HepG2 (cell line): ENCODE measurements around the gene ADI1. TPM values are rescaled to one million over a fixed set of nuclear protein-coding genes. Genes with fewer than 3 reads are reported as not detected.

ENCODE experiments used
- ARID3A ChIP-seq: IDR thresholded peaks from 2 replicates; pipeline ENCODE4 v1.6.1; 2012; ENCODE audit warnings: low read depth, low read length, improper control_type of control experiment
- MXD4 ChIP-seq: IDR thresholded peaks from 2 replicates; pipeline ENCODE4 v1.6.1; 2016; ENCODE audit warnings: mild to moderate bottlenecking, missing biosample characterization, missing genetic modification reagents
- TBX3 ChIP-seq: fragments of 450-650 bp; IDR thresholded peaks from 2 replicates; pipeline ENCODE4 v1.6.1; 2017; ENCODE audit warnings: antibody characterized with exemption, mild to moderate bottlenecking, inconsistent platforms, borderline replicate concordance
- TFAP4 ChIP-seq: sonication (generic); IDR thresholded peaks from 2 replicates; pipeline ENCODE4 v1.6.1; 2016; ENCODE audit warnings: low read depth, borderline replicate concordance
- ZBTB33 ChIP-seq: sonication (generic); formaldehyde crosslinking; IDR thresholded peaks from 2 replicates; pipeline ENCODE4 v1.4.0; 2020; ENCODE audit warnings: missing genetic modification reagents
- ZNF138 ChIP-seq: sonication (generic); formaldehyde crosslinking; IDR thresholded peaks from 2 replicates; pipeline ENCODE4 v1.5.0; 2020; ENCODE audit warnings: mild to moderate bottlenecking, low read depth, missing genetic modification reagents
- ZNF276 ChIP-seq: sonication (generic); formaldehyde crosslinking; IDR thresholded peaks from 2 replicates; pipeline ENCODE4 v1.4.0; 2020; ENCODE audit warnings: mild to moderate bottlenecking, low read depth, missing genetic modification reagents
- ZNF552 ChIP-seq: sonication (generic); formaldehyde crosslinking; IDR thresholded peaks from 2 replicates; pipeline ENCODE4 v1.9.0; 2022; ENCODE audit warnings: missing genetic modification reagents, mild to moderate bottlenecking, borderline replicate concordance
- polyA plus RNA-seq, 8 experiments: library from polyadenylated mRNA; depleted of rRNA in 3 of 8; stranded (reverse) in 7 of 8; unstranded in 1 of 8; fragments of >200 nt; fragmentation: Illumina TruSeq in 4 of 8; extraction: Trizol in 4 of 8; gene quantifications; 2 replicates each; pipeline versions ENCODE4 v1.2.1 to v1.2.3, GENCODE V29; 2011 to 2016; ENCODE audit warnings: low read depth in 4 of 8, missing spikeins in 1 of 8, mixed read lengths in 1 of 8; ENCODE audit not compliant: insufficient read depth in 1 of 8
- total RNA-seq, 5 experiments: library from RNA; depleted of rRNA; stranded (reverse); fragments of >200 nt; fragmentation: Illumina TruSeq; extraction: Trizol; gene quantifications; 2 replicates each; pipeline ENCODE4 v1.2.3, GENCODE V29; 2016; ENCODE audit warnings: low read depth in 1 of 5
- TF ChIP-seq, protein P1 (sequence below): sonication (generic); formaldehyde crosslinking; IDR thresholded peaks from 2 replicates; pipeline ENCODE4 v1.9.0; 2021; ENCODE audit warnings: missing genetic modification reagents, borderline replicate concordance
- TF ChIP-seq, protein P2 (sequence below): IDR thresholded peaks from 2 replicates; pipeline ENCODE4 v1.6.1; 2012; ENCODE audit warnings: inconsistent platforms
- TF ChIP-seq, protein P3 (sequence below): sonication (generic); formaldehyde crosslinking; IDR thresholded peaks from 2 replicates; pipeline ENCODE4 v1.4.0; 2020; ENCODE audit warnings: mild to moderate bottlenecking, missing genetic modification reagents
- TF ChIP-seq, protein P4 (sequence below): sonication (generic); formaldehyde crosslinking; IDR thresholded peaks from 2 replicates; pipeline ENCODE4 v1.5.1; 2020; ENCODE audit warnings: missing genetic modification reagents, mild to moderate bottlenecking, borderline replicate concordance

Gene ADI1
- total and polyA plus RNA-seq, 2 of the 13 experiments (the other 11 are each of a cell fraction or from before 2014, with no cell fraction given), result 28.7 to 123 TPM

DNA sequence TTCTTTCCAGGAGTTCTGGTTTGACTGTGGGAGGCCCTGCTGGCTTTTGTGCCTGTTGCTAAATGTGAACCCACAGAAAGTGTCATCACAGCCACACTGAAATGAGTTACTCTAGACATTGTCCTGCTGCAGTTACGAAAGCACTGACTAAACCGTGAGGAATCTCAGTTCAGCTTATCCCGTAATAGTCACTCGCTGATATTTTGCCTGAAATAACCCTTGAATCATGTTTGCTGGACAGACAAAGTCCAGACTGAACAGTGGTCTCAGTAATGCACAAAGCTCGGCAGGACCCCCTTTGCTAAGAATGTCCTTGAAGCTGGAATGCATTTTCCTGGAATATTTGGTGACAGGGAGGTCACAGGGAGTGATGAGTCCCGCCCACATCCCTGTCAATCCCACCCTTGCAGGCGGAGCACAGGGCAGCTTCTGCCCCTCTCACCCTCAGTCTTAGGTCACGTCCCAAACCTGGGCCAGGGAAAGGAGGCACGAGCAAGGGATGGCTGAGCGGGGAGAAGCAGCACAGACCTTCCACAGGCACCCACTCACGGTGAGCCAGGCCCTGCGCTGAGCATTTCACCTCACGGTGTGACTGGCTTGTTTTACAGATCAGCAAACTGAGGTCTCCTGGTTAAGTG is 53.4 kb downstream of the ADI1 start (continued):
- peak; percentile 87 for TF ChIP-seq ARID3A
- TF ChIP-seq, protein P1, sequence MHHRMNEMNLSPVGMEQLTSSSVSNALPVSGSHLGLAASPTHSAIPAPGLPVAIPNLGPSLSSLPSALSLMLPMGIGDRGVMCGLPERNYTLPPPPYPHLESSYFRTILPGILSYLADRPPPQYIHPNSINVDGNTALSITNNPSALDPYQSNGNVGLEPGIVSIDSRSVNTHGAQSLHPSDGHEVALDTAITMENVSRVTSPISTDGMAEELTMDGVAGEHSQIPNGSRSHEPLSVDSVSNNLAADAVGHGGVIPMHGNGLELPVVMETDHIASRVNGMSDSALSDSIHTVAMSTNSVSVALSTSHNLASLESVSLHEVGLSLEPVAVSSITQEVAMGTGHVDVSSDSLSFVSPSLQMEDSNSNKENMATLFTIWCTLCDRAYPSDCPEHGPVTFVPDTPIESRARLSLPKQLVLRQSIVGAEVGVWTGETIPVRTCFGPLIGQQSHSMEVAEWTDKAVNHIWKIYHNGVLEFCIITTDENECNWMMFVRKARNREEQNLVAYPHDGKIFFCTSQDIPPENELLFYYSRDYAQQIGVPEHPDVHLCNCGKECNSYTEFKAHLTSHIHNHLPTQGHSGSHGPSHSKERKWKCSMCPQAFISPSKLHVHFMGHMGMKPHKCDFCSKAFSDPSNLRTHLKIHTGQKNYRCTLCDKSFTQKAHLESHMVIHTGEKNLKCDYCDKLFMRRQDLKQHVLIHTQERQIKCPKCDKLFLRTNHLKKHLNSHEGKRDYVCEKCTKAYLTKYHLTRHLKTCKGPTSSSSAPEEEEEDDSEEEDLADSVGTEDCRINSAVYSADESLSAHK (CRISPR knock-in tag), result no peak
- TF ChIP-seq, protein P2, sequence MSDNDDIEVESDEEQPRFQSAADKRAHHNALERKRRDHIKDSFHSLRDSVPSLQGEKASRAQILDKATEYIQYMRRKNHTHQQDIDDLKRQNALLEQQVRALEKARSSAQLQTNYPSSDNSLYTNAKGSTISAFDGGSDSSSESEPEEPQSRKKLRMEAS, result no peak; the same call in 1 of the 2 replicates
- peak; percentile 74; the same call in 1 of the 2 replicates for TF ChIP-seq ZBTB33 (CRISPR knock-in tag)
- TF ChIP-seq, protein P3, sequence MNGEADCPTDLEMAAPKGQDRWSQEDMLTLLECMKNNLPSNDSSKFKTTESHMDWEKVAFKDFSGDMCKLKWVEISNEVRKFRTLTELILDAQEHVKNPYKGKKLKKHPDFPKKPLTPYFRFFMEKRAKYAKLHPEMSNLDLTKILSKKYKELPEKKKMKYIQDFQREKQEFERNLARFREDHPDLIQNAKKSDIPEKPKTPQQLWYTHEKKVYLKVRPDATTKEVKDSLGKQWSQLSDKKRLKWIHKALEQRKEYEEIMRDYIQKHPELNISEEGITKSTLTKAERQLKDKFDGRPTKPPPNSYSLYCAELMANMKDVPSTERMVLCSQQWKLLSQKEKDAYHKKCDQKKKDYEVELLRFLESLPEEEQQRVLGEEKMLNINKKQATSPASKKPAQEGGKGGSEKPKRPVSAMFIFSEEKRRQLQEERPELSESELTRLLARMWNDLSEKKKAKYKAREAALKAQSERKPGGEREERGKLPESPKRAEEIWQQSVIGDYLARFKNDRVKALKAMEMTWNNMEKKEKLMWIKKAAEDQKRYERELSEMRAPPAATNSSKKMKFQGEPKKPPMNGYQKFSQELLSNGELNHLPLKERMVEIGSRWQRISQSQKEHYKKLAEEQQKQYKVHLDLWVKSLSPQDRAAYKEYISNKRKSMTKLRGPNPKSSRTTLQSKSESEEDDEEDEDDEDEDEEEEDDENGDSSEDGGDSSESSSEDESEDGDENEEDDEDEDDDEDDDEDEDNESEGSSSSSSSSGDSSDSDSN, result peak; percentile 52; the same call in 1 of the 2 replicates
- TF ChIP-seq TBX3, result peak; percentile 48; the same call in 1 of the 2 replicates
- TF ChIP-seq MXD4, result no peak
- TF ChIP-seq ZNF276 (CRISPR knock-in tag), result 0 out of 2 replicates have a peak, but pooled peaks have one; percentile 80
- TF ChIP-seq, protein P4, sequence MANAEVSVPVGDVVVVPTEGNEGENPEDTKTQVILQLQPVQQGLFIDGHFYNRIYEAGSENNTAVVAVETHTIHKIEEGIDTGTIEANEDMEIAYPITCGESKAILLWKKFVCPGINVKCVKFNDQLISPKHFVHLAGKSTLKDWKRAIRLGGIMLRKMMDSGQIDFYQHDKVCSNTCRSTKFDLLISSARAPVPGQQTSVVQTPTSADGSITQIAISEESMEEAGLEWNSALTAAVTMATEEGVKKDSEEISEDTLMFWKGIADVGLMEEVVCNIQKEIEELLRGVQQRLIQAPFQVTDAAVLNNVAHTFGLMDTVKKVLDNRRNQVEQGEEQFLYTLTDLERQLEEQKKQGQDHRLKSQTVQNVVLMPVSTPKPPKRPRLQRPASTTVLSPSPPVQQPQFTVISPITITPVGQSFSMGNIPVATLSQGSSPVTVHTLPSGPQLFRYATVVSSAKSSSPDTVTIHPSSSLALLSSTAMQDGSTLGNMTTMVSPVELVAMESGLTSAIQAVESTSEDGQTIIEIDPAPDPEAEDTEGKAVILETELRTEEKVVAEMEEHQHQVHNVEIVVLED (CRISPR knock-in tag), result peak; percentile 52; the same call in 1 of the 2 replicates
- TF ChIP-seq ZNF552 (CRISPR knock-in tag), result 0 out of 2 replicates have a peak, but pooled peaks have one; percentile 20
- TF ChIP-seq ZNF138 (CRISPR knock-in tag), result no peak
- no peak for TF ChIP-seq TFAP4
